ENCODE results near the gene DLEC1. TPM values are rescaled to one million over a fixed set of nuclear protein-coding genes. Genes with fewer than 3 reads are reported as not detected.

Gene DLEC1, protein sequence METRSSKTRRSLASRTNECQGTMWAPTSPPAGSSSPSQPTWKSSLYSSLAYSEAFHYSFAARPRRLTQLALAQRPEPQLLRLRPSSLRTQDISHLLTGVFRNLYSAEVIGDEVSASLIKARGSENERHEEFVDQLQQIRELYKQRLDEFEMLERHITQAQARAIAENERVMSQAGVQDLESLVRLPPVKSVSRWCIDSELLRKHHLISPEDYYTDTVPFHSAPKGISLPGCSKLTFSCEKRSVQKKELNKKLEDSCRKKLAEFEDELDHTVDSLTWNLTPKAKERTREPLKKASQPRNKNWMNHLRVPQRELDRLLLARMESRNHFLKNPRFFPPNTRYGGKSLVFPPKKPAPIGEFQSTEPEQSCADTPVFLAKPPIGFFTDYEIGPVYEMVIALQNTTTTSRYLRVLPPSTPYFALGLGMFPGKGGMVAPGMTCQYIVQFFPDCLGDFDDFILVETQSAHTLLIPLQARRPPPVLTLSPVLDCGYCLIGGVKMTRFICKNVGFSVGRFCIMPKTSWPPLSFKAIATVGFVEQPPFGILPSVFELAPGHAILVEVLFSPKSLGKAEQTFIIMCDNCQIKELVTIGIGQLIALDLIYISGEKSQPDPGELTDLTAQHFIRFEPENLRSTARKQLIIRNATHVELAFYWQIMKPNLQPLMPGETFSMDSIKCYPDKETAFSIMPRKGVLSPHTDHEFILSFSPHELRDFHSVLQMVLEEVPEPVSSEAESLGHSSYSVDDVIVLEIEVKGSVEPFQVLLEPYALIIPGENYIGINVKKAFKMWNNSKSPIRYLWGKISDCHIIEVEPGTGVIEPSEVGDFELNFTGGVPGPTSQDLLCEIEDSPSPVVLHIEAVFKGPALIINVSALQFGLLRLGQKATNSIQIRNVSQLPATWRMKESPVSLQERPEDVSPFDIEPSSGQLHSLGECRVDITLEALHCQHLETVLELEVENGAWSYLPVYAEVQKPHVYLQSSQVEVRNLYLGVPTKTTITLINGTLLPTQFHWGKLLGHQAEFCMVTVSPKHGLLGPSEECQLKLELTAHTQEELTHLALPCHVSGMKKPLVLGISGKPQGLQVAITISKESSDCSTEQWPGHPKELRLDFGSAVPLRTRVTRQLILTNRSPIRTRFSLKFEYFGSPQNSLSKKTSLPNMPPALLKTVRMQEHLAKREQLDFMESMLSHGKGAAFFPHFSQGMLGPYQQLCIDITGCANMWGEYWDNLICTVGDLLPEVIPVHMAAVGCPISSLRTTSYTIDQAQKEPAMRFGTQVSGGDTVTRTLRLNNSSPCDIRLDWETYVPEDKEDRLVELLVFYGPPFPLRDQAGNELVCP (N-terminal part only)
- total RNA-seq, result 1 to 10 TPM in 2 of 4 donors, under 1 TPM in 2; 0.20 to 4.1 (median 1.4) TPM

- no peaks in the 10 kb centered on the region for H3K36me3 ChIP-seq
- no peaks in the 10 kb centered on the region for H3K9me3 ChIP-seq
- intact Hi-C loops (cut with DNase I; ENCODE audit: low total_unique reads), result no loop called here
- TF ChIP-seq EP300 (IDR thresholded peaks at IDR 0.05; ENCODE audit: low read depth) (no peak), CTCF (IDR thresholded peaks at IDR 0.05) (no peak), POLR2AphosphoS5 (IDR thresholded peaks at IDR 0.05) (peak in 1 of 3 donors; percentile 11)
- in situ Hi-C loops (cut with MboI; ENCODE audit: low pct_ligation_motif_present in 1 of 4, low pct_unique_long_range_greater_than_20kb in 1 of 4, low sequenced_read_pairs in 3 of 4), result no loop called here
- 3% methylated on average over 66 of the region's 67 CpGs; no CpG with 5 or more reads in 1 of the 2 donors for WGBS, 2 donors (ENCODE audit: low coverage in 1 of 2)
- H3K27ac ChIP-seq, result peak within 1 kb of the TSS; percentile 58 to 79 (median 68)
- H3K4me1 ChIP-seq, result peaks cover 8 to 26% (median 18%) of the 10 kb centered on the region in 4 donors
- peak within 1 kb of the TSS; percentile 27 to 60 (median 43) for H3K4me3 ChIP-seq
- H3K27me3 ChIP-seq, result no peaks in the 10 kb centered on the region
- DNase-seq, result peak; percentile 89
Observed at GRCh38 chr3:38039101-38039898, at the start of gene DLEC1. DLEC1 (plus strand) TSS chr3:38039208; CDS start chr3:38039226, 18 bp downstream.

- Histone ChIP-seq H3K27me3 (no peaks in the 10 kb centered on the region), H3K27ac (peak overlapping the region; percentile 85 to 90 (median 89)), H3K9me3 (no peaks in the 10 kb centered on the region), H3K4me1 (peaks cover 23 to 75% (median 67%) of the 10 kb centered on the region in 4 donors), H3K4me3 (peak overlapping the region in 1 of 4 donors; percentile 40), H3K36me3 (no peaks in the 10 kb centered on the region)
- in situ Hi-C loops (cut with MboI; ENCODE audit: low pct_ligation_motif_present in 1 of 4, low pct_unique_long_range_greater_than_20kb in 1 of 4, low sequenced_read_pairs in 3 of 4), result no loop called here
- WGBS, 2 donors (ENCODE audit: low coverage in 1 of 2), result 86% methylated on average over 7 of the region's 7 CpGs; no CpG with 5 or more reads in 1 of the 2 donors
- no peak for DNase-seq
- no peak for TF ChIP-seq CTCF (IDR thresholded peaks at IDR 0.05)
- no peak for TF ChIP-seq POLR2A (IDR thresholded peaks at IDR 0.05)
- intact Hi-C loops (cut with DNase I; ENCODE audit: low total_unique reads), result no loop called here
Observed at GRCh38 chr3:37989821-37990480, 49.1 kb upstream of the DLEC1 start.

DNA sequence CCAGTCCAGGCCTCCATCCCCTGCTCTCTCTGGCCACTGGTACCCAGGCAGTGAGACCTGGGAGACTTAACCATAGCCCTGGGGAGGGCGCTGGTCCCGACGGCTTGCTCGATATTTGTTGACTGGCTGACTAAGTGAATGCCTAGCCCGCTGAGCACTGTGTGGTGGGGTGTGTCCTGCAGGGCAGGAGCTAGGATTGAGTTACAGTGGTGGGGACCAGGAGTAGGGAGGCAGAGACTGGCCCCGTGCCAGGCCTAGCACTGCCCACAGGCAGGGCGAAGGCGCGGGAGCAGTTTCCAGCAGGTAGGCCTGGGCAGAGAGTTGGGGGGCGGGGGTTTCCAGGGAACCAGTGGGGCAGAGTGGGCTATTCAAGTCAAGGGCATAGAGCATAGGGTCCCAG lies 48.5 kb upstream of the DLEC1 start, which contains the start of gene VILL:
TSS of gene VILL (plus strand) at position 260 of the 400 bp plus-strand sequence. CDS start 2,887 bp downstream, outside the sequence.
- intact Hi-C loops (cut with DNase I; ENCODE audit: low total_unique reads), result no loop called here
- WGBS, 2 donors (ENCODE audit: low coverage in 1 of 2), result 56% methylated on average over 10 of the region's 10 CpGs; no CpG with 5 or more reads in 1 of the 2 donors
- no peaks in the 10 kb centered on the region for H3K9me3 ChIP-seq
- H3K4me1 ChIP-seq, result peaks cover 19 to 70% (median 65%) of the 10 kb centered on the region in 4 donors
- in situ Hi-C loops (cut with MboI; ENCODE audit: low pct_ligation_motif_present in 1 of 4, low pct_unique_long_range_greater_than_20kb in 1 of 4, low sequenced_read_pairs in 3 of 4), result no loop called here
- peak; percentile 90 for DNase-seq
- H3K36me3 ChIP-seq, result no peaks in the 10 kb centered on the region
- H3K27me3 ChIP-seq, result no peaks in the 10 kb centered on the region
- TF ChIP-seq CTCF (IDR thresholded peaks at IDR 0.05) (peak in 1 of 5 experiments; percentile 48), POLR2AphosphoS5 (IDR thresholded peaks at IDR 0.05) (peak; percentile 65 to 95 (median 86)), POLR2A (IDR thresholded peaks at IDR 0.05) (peak; percentile 90), EP300 (IDR thresholded peaks at IDR 0.05; ENCODE audit: low read depth) (no peak)
- peak within 1 kb of the TSS; percentile 85 to 90 (median 89) for H3K27ac ChIP-seq
- H3K4me3 ChIP-seq, result peak within 1 kb of the TSS; percentile 8 to 40 (median 22)
